Nephron progenitor cell (in vitro differentiated cells): ENCODE results near the gene KCNMA1.

ENCODE experiments used
- DNase-seq: peaks from one replicate; pipeline ENCODE4 v3.0.0; 2021
- H3K27ac Mint-ChIP-seq: 2 replicates; pipeline ENCODE4 v1.8.0; 2021; ENCODE audit warnings: mild to moderate bottlenecking, moderate library complexity, mixed read lengths
- H3K27me3 Mint-ChIP-seq: 2 replicates; pipeline ENCODE4 v1.8.0; 2021; ENCODE audit warnings: mild to moderate bottlenecking, low read depth, mixed read lengths; ENCODE audit not compliant: poor library complexity
- H3K36me3 Mint-ChIP-seq: 2 replicates; pipeline ENCODE4 v1.8.0; 2021; ENCODE audit warnings: low read depth, mixed read lengths
- H3K4me1 Mint-ChIP-seq: 2 replicates; pipeline ENCODE4 v1.8.0; 2021; ENCODE audit warnings: mixed read lengths
- H3K4me3 Mint-ChIP-seq: 2 replicates; pipeline ENCODE4 v1.8.0; 2021; ENCODE audit warnings: mild to moderate bottlenecking, moderate library complexity, mixed read lengths
- H3K9me3 Mint-ChIP-seq: 2 replicates; pipeline ENCODE4 v1.8.0; 2021; ENCODE audit warnings: mild to moderate bottlenecking, moderate library complexity, mixed read lengths
- TF ChIP-seq, protein P1 (sequence below): fragments of 200-600 bp; sonication (generic); IDR thresholded peaks from 2 replicates; pipeline ENCODE4 v1.5.0; 2021; ENCODE audit warnings: antibody characterized with exemption

Gene KCNMA1

DNA sequence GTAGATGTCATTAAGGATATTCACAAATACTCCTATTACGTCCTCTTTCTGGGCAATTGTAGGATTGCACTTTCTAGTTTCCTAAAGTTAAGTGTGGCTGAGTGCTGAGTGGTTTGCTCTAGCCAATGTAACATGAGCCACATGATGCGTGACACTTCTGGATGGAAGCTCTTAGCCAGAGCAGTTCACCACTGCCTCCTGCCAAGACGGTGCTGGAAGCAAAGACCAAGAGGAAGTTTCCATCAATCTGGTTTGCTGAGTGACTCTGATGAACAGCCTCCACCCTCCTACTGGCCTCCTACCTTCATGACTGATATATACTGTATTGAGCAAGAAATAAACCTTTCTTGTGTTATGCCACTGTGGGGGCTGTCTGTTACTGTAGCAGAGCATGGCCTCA lies 318.1 kb downstream of the KCNMA1 start:
- no peak overlapping the region for H3K27ac Mint-ChIP-seq
- H3K36me3 Mint-ChIP-seq: no peaks in the 10 kb centered on the region
- no peak overlapping the region for H3K4me3 Mint-ChIP-seq
- peaks cover 24% of the 10 kb centered on the region for H3K27me3 Mint-ChIP-seq
- H3K9me3 Mint-ChIP-seq: no peaks in the 10 kb centered on the region
- TF ChIP-seq, protein P1, sequence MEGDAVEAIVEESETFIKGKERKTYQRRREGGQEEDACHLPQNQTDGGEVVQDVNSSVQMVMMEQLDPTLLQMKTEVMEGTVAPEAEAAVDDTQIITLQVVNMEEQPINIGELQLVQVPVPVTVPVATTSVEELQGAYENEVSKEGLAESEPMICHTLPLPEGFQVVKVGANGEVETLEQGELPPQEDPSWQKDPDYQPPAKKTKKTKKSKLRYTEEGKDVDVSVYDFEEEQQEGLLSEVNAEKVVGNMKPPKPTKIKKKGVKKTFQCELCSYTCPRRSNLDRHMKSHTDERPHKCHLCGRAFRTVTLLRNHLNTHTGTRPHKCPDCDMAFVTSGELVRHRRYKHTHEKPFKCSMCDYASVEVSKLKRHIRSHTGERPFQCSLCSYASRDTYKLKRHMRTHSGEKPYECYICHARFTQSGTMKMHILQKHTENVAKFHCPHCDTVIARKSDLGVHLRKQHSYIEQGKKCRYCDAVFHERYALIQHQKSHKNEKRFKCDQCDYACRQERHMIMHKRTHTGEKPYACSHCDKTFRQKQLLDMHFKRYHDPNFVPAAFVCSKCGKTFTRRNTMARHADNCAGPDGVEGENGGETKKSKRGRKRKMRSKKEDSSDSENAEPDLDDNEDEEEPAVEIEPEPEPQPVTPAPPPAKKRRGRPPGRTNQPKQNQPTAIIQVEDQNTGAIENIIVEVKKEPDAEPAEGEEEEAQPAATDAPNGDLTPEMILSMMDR: no peak
- no peak for DNase-seq
- no peaks in the 10 kb centered on the region for H3K4me1 Mint-ChIP-seq

DNA sequence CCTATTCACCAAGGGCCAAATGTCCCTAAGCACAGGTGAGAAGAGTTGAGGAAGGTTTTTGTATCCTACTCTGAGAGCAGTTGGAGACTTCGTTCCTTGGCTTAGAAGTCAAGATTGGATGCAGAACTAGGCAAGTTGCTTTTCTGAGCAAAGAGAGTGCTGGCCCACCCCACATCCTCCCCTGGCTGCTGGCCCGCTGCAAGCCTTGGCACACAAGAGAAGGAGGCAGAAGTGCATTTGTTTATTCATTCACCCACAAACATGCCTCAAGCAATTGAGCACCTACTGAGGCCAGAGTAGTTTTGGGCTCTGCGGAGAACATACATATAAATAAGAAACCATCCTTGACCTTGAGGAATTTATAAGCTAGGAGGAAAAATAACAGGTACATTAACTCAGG lies 318.9 kb downstream of the KCNMA1 start:
- TF ChIP-seq, protein P1: no peak
- DNase-seq: no peak
- no peak overlapping the region for H3K27ac Mint-ChIP-seq
- H3K4me3 Mint-ChIP-seq: no peak overlapping the region
- H3K27me3 Mint-ChIP-seq: peaks cover 21% of the 10 kb centered on the region
- no peaks in the 10 kb centered on the region for H3K9me3 Mint-ChIP-seq
- no peaks in the 10 kb centered on the region for H3K36me3 Mint-ChIP-seq
- H3K4me1 Mint-ChIP-seq: no peaks in the 10 kb centered on the region

DNA sequence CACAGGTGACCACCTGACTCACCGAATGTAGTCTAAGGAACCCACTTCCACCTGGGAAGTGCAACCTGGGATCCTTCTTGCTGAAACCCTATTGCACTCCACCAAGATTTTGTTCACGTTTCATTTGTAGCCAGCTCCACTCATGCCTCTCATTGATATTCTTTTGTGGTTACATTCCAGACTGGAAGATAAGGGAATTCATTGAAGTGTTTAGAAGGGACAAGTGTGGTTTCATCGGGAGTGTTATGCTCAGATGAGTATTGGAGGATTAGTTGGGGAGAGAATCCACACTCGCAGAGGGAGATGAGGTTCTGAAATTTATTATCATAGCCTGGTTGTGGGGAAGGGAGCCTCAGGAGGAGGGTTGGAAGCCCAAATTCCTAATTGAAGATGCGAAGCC lies 320.4 kb downstream of the KCNMA1 start:
- Mint-ChIP-seq H3K4me1 (no peaks in the 10 kb centered on the region), H3K27ac (no peak overlapping the region), H3K4me3 (no peak overlapping the region), H3K27me3 (peaks cover 27% of the 10 kb centered on the region), H3K36me3 (no peaks in the 10 kb centered on the region), H3K9me3 (no peaks in the 10 kb centered on the region)
- DNase-seq: no peak
- TF ChIP-seq, protein P1: no peak

DNA sequence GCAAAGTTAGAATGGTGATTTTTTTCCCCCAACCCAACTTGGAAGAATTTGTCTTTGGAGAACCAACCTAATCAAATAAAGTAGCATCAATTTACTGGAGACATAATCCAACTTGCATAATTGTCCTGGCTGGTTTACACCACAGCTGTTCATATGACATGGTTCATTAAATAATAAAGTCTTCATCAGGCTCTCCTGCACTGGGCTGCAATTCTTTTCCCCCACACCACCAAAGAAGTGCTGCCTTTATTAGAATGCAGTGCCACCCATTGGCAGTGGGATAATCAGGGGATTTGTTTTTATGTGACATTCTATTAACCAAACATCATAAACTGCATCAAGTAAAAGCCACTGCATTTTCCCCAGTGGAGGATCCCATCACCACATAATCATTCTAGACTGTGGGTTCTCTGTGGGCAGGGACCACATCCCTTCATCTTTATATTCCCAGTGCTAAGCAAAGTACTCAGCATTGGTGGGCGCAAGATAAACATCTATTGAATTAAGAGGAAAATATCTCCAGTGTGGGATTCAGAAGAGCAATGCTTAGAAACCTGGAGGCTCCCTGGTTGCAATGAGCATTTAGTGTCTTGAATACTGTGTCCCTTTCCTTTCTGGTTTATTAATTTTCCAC lies 322.0 kb downstream of the KCNMA1 start:
- no peak overlapping the region for H3K27ac Mint-ChIP-seq
- peaks cover 30% of the 10 kb centered on the region for H3K27me3 Mint-ChIP-seq
- TF ChIP-seq, protein P1: no peak
- no peak overlapping the region for H3K4me3 Mint-ChIP-seq
- no peaks in the 10 kb centered on the region for H3K4me1 Mint-ChIP-seq
- no peak for DNase-seq
- no peaks in the 10 kb centered on the region for H3K36me3 Mint-ChIP-seq
- H3K9me3 Mint-ChIP-seq: no peaks in the 10 kb centered on the region

DNA sequence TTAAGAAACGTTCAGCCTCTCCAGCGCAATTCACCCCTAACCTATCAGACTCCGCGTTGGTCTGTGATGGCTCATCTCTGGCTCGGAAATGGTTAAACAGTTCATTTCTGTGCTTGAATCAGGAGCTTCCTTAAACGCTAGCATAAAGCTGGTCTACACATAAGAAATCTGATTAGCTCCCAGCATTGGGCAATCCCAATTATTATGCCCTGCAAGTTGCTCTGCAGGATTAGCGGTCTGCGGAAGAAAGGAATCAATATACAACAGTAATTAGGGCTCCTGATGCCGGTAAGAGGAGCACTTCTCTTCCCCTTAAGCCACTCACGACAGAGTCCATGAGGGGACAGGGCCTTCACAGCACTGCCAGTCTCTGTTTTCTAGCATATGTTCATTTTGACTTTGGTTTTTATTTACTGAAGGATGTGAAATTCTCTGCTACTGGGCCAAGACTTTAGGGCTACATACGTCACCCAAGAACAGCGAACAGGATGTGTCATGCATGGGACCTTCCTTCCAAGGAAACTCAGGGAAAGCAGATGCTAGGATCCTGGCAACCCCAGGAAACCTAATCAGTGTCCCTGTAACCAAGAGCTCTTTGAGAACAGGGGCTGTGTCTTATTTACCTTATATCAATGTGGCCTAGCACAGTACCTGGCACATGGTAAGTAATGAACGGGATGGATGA lies 324.4 kb downstream of the KCNMA1 start:
- H3K4me1 Mint-ChIP-seq: no peaks in the 10 kb centered on the region
- DNase-seq: no peak
- no peaks in the 10 kb centered on the region for H3K9me3 Mint-ChIP-seq
- no peak overlapping the region for H3K27ac Mint-ChIP-seq
- no peak overlapping the region for H3K4me3 Mint-ChIP-seq
- peaks cover 30% of the 10 kb centered on the region for H3K27me3 Mint-ChIP-seq
- no peaks in the 10 kb centered on the region for H3K36me3 Mint-ChIP-seq
- TF ChIP-seq, protein P1: no peak

DNA sequence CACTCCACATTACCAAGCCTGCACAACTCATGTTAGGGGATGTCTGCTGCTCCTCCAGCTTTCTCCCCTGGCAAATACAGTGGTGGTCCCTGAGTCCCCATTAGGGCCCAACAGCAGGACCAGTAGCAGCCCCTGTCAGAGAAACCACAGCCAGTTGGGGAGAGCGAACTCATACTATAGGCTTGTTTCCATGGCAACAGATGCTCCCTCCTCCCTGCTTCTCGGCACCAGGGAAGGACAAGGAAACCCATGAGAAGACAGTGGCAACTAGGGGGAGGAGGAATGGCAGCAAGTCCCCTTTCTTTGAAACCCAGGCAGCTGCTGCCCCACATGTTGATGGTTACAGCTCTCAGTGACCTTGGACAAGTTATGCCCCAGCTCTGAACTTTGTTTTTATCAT lies 326.4 kb downstream of the KCNMA1 start:
- peak; percentile 16 for DNase-seq
- Mint-ChIP-seq H3K4me3 (no peak overlapping the region), H3K9me3 (no peaks in the 10 kb centered on the region), H3K27ac (no peak overlapping the region), H3K4me1 (no peaks in the 10 kb centered on the region), H3K27me3 (peaks cover 26% of the 10 kb centered on the region), H3K36me3 (no peaks in the 10 kb centered on the region)
- TF ChIP-seq, protein P1: no peak
